Stimulated activated CD4-positive, alpha-beta T cell treated with anti-CD3 and anti-CD28 coated beads, Interleukin-1b, Interleukin-23, amount 100 ng/mL, for 48 hours (primary cell): Measurements from ENCODE around the gene WDR41.
"Not testable (repeated sequence)": the region's sequence is repeated elsewhere in the genome, so short reads cannot be mapped to it uniquely, and the experiment has no call there.

ENCODE experiments used
- DNase-seq: peaks from one replicate; pipeline ENCODE4 v3.0.0-alpha.2; 2020

Gene WDR41, protein sequence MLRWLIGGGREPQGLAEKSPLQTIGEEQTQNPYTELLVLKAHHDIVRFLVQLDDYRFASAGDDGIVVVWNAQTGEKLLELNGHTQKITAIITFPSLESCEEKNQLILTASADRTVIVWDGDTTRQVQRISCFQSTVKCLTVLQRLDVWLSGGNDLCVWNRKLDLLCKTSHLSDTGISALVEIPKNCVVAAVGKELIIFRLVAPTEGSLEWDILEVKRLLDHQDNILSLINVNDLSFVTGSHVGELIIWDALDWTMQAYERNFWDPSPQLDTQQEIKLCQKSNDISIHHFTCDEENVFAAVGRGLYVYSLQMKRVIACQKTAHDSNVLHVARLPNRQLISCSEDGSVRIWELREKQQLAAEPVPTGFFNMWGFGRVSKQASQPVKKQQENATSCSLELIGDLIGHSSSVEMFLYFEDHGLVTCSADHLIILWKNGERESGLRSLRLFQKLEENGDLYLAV

DNA sequence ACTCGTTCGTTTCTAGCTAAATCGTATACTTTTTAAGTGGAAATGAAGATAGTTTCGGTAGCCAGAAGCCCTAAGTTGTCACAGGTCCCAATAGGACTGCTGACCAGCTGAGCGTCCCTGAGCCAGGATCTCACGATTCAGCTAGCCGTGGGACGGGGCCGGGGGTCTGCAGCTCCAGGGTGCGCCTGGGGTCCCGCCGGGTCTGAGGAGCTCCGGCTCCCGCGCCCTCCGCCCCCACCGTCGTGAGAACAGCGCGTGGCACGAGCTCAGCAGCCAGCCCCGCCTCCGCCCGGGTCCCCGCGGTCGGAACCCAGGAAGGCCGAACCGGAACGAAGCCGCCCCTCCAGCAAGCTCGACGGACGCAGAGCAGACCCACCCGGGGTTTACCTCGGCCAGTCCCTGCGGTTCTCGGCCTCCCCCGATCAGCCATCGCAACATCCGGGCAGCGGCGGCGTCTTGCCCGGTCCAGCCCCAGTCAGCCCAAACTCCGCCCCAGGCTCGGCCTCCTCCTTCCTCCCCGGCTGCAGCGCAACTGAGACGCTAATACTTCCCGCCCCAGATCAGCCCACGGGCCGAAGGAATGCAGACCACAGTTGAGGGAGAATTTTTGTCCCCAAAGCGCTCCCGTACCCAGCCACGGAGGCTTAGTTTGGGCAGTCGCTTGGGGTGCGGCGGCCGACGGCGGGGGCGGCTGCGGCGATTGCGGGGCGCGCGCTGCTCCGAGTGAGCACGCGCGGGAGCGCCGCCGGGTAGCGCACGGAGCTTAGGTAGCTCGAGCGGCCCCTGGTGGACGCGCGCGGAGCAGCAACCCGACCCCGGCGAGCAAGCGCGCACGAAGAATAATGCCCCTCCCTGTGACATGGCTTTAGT lies at the start of gene WDR41:
WDR41 (minus strand) TSS at position 534 of the 870 bp plus-strand sequence; CDS start at position 438, 96 bp downstream.
- peak; percentile 81 for DNase-seq

GRCh38 chr5:77531297-77531696 lies 39.2 kb upstream of the WDR41 start:
- no peak for DNase-seq

DNA sequence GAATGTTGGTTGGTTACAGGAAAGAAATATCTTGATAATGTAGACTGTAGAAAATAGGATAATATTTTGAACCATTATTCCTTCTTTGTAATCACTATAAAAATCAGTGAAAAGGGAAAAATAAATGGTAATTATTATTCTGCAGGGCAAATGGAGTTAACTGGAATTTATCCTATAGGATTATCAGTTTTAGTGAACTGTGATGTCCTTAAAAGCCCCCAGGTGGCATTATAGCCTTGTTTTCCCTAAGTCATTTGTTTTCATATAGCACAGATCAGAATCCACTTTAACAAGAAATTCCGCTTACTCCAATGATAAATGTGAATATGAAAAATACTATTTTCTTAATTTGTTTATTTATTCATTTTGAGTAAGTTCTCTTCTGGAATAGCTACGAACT lies 26.2 kb upstream of the WDR41 start:
- no peak for DNase-seq

DNA sequence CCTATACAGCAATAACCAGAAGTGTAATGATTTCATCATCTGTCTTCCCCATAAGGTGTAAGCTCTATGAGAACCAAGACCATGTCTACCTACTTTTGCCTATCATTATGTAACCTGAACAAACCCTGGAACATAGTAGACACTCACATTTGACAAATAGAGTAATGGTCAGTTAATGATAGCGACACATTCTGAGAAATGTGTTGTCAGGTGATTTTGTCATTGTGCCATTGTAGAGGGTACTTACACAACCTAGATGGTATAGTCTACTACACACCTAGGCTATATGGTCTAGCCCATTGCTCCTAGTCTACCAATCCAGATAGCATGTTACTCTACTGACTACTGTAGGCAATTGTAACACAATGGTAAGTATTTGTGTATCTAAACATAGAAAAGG lies 22.3 kb upstream of the WDR41 start:
- DNase-seq, result no peak

GRCh38 chr5:77513321-77513720 lies 21.2 kb upstream of the WDR41 start:
- no peak for DNase-seq

GRCh38 chr5:77501132-77501531 lies 9.0 kb upstream of the WDR41 start:
- DNase-seq, result not testable (repeated sequence)

DNA sequence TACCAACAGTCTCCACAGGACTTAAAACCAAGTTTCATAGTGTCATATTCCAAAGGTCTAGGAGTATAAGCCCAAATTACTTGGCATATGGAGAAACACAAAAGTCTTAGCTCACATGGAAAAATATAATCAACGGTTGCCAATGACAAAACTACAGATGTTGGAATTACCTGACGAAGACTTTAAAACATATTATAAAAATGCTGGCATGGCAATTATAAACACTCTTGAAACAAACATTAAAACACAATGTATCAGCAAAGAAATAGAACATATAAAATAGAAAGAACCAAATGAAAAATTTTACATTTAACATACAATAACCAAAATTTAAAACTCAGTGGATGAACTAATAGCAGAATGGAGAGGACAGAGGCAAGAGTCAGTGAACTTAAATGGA lies 7.9 kb upstream of the WDR41 start:
- no peak for DNase-seq

DNA sequence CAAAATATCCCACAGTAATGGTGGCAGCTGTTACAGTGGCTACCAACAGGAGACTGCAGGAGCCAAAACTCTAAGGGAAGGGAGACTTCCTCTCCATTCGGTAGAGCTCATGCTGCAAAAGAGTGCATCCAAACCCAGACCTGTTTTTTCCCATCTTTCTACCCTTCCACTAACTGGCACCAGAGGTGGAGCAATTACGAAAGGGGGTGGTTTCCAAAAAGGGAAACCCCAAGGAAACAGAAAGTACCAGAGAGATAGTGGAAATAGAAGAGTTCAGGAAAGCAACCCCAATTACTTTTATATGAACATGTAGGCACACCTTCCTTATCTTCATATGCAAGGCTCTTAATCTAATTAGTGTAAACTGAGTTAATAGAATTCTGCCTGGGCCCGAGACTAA lies 7.3 kb upstream of the WDR41 start:
- no peak for DNase-seq

DNA sequence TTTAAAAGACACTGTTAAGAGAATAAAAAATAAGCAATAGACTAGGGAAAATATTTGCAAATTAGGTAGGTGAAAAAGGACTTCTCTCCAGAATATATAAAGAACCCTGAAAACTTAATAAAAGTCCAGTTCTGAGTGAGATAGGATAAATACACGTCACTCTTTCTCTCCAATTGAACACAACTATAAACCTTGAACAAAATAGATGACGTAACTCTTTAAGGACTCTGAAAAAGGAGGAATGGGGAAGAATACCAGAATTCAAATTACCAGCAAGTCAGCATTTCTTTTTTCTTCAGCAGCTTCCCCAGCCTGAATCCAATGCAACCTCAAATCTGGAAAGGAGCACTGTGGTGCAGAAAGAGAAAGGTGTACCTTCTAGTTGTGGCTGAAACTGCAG lies 6.8 kb upstream of the WDR41 start:
- DNase-seq, result no peak

- no peak for DNase-seq
These were observed 2.8 kb upstream of the WDR41 start for GRCh38 chr5:77494935-77495334.

GRCh38 chr5:77492653-77493000 lies 511 bp upstream of the WDR41 start:
- no peak for DNase-seq

GRCh38 chr5:77490741-77491344 lies 1.3 kb downstream of the WDR41 start:
- DNase-seq, result not testable (repeated sequence)

- DNase-seq, result no peak
These were observed 5.7 kb downstream of the WDR41 start for GRCh38 chr5:77486344-77486962.

GRCh38 chr5:77483682-77484081 lies 8.4 kb downstream of the WDR41 start:
- DNase-seq, result no peak

DNA sequence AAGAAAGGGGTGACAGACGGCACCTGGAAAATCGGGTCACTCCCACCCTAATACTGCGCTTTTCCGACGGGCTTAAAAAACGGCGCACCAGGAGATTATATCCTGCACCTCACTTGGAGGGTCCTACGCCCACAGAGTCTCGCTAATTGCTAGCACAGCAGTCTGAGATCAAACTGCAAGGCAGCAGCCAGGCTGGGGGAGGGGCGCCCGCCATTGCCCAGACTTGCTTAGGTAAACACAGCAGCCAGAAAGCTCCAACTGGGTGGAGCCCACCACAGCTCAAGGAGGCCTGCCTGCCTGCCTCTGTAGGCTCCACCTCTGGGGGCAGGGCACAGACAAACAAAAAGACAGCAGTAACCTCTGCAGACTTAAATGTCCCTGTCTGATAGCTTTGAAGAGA lies 17.1 kb downstream of the WDR41 start:
- DNase-seq, result not testable (repeated sequence)

GRCh38 chr5:77468875-77469274 lies 23.2 kb downstream of the WDR41 start:
- DNase-seq, result not testable (repeated sequence)

DNA sequence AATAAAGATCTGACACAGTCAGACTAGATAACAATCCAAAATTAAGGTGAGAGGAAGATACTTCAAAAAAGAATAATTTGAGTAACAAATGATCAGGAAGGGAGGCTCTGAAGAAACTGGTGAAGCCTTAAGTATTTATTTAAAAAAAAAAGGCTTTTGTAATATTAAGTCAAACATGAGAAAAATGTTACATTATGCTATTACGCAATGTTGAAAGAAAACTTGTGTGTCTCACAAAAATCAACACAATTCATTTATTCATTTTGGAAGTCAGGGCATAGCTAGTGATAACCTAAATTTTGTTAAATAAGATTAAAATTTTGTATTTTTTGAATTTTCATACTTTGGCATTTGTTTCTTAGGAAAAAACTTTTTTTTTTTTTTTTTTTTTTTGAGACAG lies 28.2 kb downstream of the WDR41 start:
- DNase-seq, result no peak

- DNase-seq, result no peak
These were observed 30.8 kb downstream of the WDR41 start for GRCh38 chr5:77461287-77461686.

GRCh38 chr5:77454123-77454522 lies 38.0 kb downstream of the WDR41 start:
- no peak for DNase-seq

DNA sequence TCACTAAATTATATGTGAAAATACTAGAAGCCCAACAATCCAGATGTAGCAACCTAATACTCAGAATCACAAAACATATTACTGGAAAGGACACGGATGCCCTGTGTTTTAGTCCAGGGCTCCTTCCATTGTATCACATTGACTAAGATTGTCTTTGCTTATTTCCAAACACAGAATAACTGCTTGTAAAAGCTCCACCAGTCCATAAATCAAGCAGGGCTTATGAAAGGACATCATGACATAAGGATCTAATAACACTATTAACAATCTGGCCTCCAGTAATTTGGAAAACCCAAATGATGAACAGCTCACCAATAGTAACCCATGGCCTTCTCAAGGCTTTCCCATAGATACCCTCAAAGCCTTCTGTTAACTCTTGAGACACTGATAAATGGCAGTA lies 39.8 kb downstream of the WDR41 start:
- no peak for DNase-seq

GRCh38 chr5:77449981-77450380 lies 42.1 kb downstream of the WDR41 start:
- no peak for DNase-seq

- no peak for DNase-seq
These were observed 42.8 kb downstream of the WDR41 start for GRCh38 chr5:77449277-77449676.

- DNase-seq, result no peak
These were observed 43.3 kb downstream of the WDR41 start for GRCh38 chr5:77448831-77449230.
